H1 (cell line): ENCODE results near the gene WDR4.

Experiments
- BACH1 ChIP-seq: IDR thresholded peaks from 2 replicates; pipeline ENCODE4 v1.6.1; 2012; ENCODE audit warnings: low read length, improper control_type of control experiment
- BRCA1 ChIP-seq: IDR thresholded peaks from 2 replicates; pipeline ENCODE4 v1.6.1; 2012; ENCODE audit warnings: low read depth, low read length, improper control_type of control experiment
- CEBPB ChIP-seq: IDR thresholded peaks from 2 replicates; pipeline ENCODE4 v1.6.1; 2012; ENCODE audit warnings: low read depth, low read length
- EZH2 ChIP-seq: fragments of 200-600 bp; sonication (generic); IDR thresholded peaks from 2 replicates; pipeline ENCODE4 v1.7.1; 2012; ENCODE audit warnings: low read depth, mild to moderate bottlenecking, moderate library complexity, low read length, inconsistent platforms; ENCODE audit not compliant: severe bottlenecking
- HDAC6 ChIP-seq: IDR thresholded peaks from one replicate; pipeline ENCODE4 v1.7.1; 2012; ENCODE audit warnings: low read depth, mild to moderate bottlenecking, inconsistent platforms, low read length, moderate library complexity
- POLR2A ChIP-seq, 2 experiments: IDR thresholded peaks; 1 replicate in 1 of 2; 2 replicates in 1 of 2; pipeline ENCODE4 v1.6.1; 2011; ENCODE audit warnings: low read depth in 2 of 2, low read length in 2 of 2, mild to moderate bottlenecking in 2 of 2; ENCODE audit errors: control extremely low read depth in 1 of 2
- POLR2AphosphoS5 ChIP-seq: IDR thresholded peaks from 2 replicates; pipeline ENCODE4 v1.6.1; 2011; ENCODE audit warnings: low read depth, low read length
- SIN3A ChIP-seq, 2 experiments: IDR thresholded peaks in 1 of 2; conservative IDR thresholded peaks in 1 of 2; 2 replicates each; pipeline ENCODE4 v1.6.1; 2011 to 2012; ENCODE audit warnings: low read length in 2 of 2, improper control_type of control experiment in 1 of 2, low read depth in 1 of 2, mild to moderate bottlenecking in 1 of 2
- TF ChIP-seq, protein P1 (sequence below), 3 experiments: IDR thresholded peaks; 1 replicate in 2 of 3; 2 replicates in 1 of 3; pipeline versions ENCODE4 v1.5.1 to v1.6.1; 2011; ENCODE audit warnings: low read length in 3 of 3, mild to moderate bottlenecking in 3 of 3, inconsistent platforms in 2 of 3, low read depth in 1 of 3, moderate library complexity in 1 of 3; ENCODE audit not compliant: insufficient read depth in 1 of 3; ENCODE audit errors: control extremely low read depth in 1 of 3

DNA sequence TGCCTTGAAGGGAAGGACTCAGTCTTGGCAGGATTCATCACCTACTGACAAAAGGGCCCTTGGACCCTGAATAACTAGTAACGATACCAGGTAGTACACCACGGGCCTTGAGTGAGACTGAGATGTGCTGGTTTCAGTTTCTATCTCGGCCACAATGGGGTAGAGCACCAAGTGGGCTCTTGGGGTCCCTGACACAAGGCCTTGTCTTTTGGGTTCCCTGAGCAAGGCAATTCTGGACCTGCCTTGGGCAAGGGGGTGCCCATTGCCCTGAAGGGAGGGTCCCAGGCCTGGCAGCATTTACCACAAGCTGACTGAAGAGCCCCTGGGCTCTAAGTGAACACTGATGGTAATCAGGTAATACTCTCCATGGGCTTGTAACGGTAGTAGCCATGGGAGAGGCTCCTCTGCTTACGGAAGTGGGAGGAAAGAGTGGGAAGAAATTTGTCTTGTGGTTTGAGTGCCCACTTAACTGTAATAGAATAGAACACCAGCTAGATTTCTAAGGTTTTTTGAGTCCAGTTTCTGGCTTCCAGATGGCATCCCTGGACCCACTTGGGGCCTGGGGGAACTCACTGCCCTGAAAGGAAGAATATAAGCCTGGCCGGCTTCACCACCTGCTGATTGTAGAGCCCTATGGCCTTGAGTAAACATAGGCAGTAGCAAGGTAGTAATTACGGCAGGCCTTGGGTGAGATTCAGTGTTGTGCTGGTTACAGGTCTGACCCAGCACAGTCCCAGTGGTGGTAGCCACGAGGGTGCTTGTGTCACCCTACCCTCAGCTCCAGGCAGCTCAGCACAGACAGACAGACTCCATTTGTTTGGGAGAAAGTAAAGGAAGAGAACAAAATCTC lies 58.5 kb downstream of the WDR4 start:
- TF ChIP-seq POLR2AphosphoS5: no peak
- TF ChIP-seq SIN3A (conservative IDR thresholded peaks at IDR 0.05 in 1 of 2, IDR thresholded peaks at IDR 0.05 in 1 of 2; ENCODE audit: low read depth in 1 of 2, low read length in 2 of 2): no peak
- no peak for TF ChIP-seq EZH2
- TF ChIP-seq CEBPB: no peak
- TF ChIP-seq, protein P1, sequence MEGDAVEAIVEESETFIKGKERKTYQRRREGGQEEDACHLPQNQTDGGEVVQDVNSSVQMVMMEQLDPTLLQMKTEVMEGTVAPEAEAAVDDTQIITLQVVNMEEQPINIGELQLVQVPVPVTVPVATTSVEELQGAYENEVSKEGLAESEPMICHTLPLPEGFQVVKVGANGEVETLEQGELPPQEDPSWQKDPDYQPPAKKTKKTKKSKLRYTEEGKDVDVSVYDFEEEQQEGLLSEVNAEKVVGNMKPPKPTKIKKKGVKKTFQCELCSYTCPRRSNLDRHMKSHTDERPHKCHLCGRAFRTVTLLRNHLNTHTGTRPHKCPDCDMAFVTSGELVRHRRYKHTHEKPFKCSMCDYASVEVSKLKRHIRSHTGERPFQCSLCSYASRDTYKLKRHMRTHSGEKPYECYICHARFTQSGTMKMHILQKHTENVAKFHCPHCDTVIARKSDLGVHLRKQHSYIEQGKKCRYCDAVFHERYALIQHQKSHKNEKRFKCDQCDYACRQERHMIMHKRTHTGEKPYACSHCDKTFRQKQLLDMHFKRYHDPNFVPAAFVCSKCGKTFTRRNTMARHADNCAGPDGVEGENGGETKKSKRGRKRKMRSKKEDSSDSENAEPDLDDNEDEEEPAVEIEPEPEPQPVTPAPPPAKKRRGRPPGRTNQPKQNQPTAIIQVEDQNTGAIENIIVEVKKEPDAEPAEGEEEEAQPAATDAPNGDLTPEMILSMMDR (IDR thresholded peaks at IDR 0.05; ENCODE audit: control extremely low read depth in 1 of 3, insufficient read depth in 1 of 3, low read depth in 1 of 3, low read length in 3 of 3): no peak
- TF ChIP-seq HDAC6: no peak
- no peak for TF ChIP-seq BRCA1
- no peak for TF ChIP-seq BACH1
- TF ChIP-seq POLR2A (IDR thresholded peaks at IDR 0.05; ENCODE audit: control extremely low read depth in 1 of 2, low read depth in 2 of 2, low read length in 2 of 2): no peak
